ENCODE measurements around the gene MST1. TPM values are rescaled to one million over a fixed set of nuclear protein-coding genes. Genes with fewer than 3 reads are reported as not detected.

MST1 gene
- total RNA-seq, 1 experiment from 2014 or later = 15.4 TPM

- no TSS peak for BruUV-seq (replicated peaks)
- no peak overlapping the region for H3K27ac Mint-ChIP-seq (ENCODE audit: unreplicated experiment)
- peaks cover 73% of the 10 kb centered on the region for H3K36me3 Mint-ChIP-seq (ENCODE audit: insufficient read depth, unreplicated experiment)
- Histone ChIP-seq H3K4me1 (no peaks in the 10 kb centered on the region), H3K27me3 (replicated peaks; ENCODE audit: control insufficient read depth, insufficient read depth, low read length) (no peaks in the 10 kb centered on the region), H3K4me3 (ENCODE audit: low read depth, low read length) (no peak overlapping the region), H3K9me3 (no peaks in the 10 kb centered on the region), H3K36me3 (ENCODE audit: control insufficient read depth, insufficient read depth, low read length) (peaks cover 1% of the 10 kb centered on the region)
- no peak overlapping the region for H3K4me3 Mint-ChIP-seq (ENCODE audit: unreplicated experiment)
- H3K4me1 Mint-ChIP-seq (ENCODE audit: low read depth, unreplicated experiment) = no peaks in the 10 kb centered on the region
- POLR2A ChIA-PET = no interaction called here
- H3K27me3 Mint-ChIP-seq (ENCODE audit: insufficient read depth, unreplicated experiment) = no peaks in the 10 kb centered on the region
- intact Hi-C loops (cut with micrococcal nuclease; ENCODE audit: unreplicated experiment) = no loop called here
- H3K9me3 Mint-ChIP-seq (ENCODE audit: unreplicated experiment) = no peaks in the 10 kb centered on the region
- no peak for TF ChIP-seq CTCF (IDR thresholded peaks at IDR 0.05; ENCODE audit: insufficient read depth in 1 of 2, low read depth in 1 of 2, low read length in 1 of 2, severe bottlenecking in 1 of 2, unreplicated experiment in 1 of 2)
- no peak for DNase-seq
- CTCF ChIA-PET = interaction anchor here (0.6 kb wide), 1 partner anchor 9 kb away, joined by 8 read pairs; no protein-coding TSS in a partner anchor
Measured at GRCh38 chr3:49733551-49733950, 44.3 kb upstream of the MST1 start.

- Mint-ChIP-seq H3K27me3 (ENCODE audit: insufficient read depth, unreplicated experiment) (no peaks in the 10 kb centered on the region), H3K27ac (ENCODE audit: unreplicated experiment) (no peak overlapping the region), H3K4me1 (ENCODE audit: low read depth, unreplicated experiment) (no peaks in the 10 kb centered on the region), H3K36me3 (ENCODE audit: insufficient read depth, unreplicated experiment) (peaks cover 73% of the 10 kb centered on the region), H3K9me3 (ENCODE audit: unreplicated experiment) (no peaks in the 10 kb centered on the region), H3K4me3 (ENCODE audit: unreplicated experiment) (no peak overlapping the region)
- Histone ChIP-seq H3K4me1 (no peaks in the 10 kb centered on the region), H3K9me3 (no peaks in the 10 kb centered on the region), H3K4me3 (ENCODE audit: low read depth, low read length) (no peak overlapping the region), H3K36me3 (ENCODE audit: control insufficient read depth, insufficient read depth, low read length) (no peaks in the 10 kb centered on the region; the same call in 1 of the 2 replicates), H3K27me3 (replicated peaks; ENCODE audit: control insufficient read depth, insufficient read depth, low read length) (no peaks in the 10 kb centered on the region)
- ChIA-PET POLR2A (no interaction called here), CTCF (no interaction called here)
- no peak for TF ChIP-seq CTCF (IDR thresholded peaks at IDR 0.05; ENCODE audit: insufficient read depth in 1 of 2, low read depth in 1 of 2, low read length in 1 of 2, severe bottlenecking in 1 of 2, unreplicated experiment in 1 of 2)
- no peak for DNase-seq
- no TSS peak for BruUV-seq (replicated peaks)
- intact Hi-C loops (cut with micrococcal nuclease; ENCODE audit: unreplicated experiment) = no loop called here
Measured at GRCh38 chr3:49732597-49732996, 43.3 kb upstream of the MST1 start.

GRCh38 chr3:49729966-49730609 lies 40.8 kb upstream of the MST1 start:
- Histone ChIP-seq H3K36me3 (ENCODE audit: control insufficient read depth, insufficient read depth, low read length) (peaks cover 3% of the 10 kb centered on the region), H3K4me3 (ENCODE audit: low read depth, low read length) (no peak overlapping the region), H3K9me3 (no peaks in the 10 kb centered on the region), H3K4me1 (peaks cover 4% of the 10 kb centered on the region; the same call in 1 of the 2 replicates), H3K27me3 (replicated peaks; ENCODE audit: control insufficient read depth, insufficient read depth, low read length) (no peaks in the 10 kb centered on the region)
- no peaks in the 10 kb centered on the region for H3K4me1 Mint-ChIP-seq (ENCODE audit: low read depth, unreplicated experiment)
- H3K27ac Mint-ChIP-seq (ENCODE audit: unreplicated experiment) = no peak overlapping the region
- intact Hi-C loops (cut with micrococcal nuclease; ENCODE audit: unreplicated experiment) = no loop called here
- no peaks in the 10 kb centered on the region for H3K27me3 Mint-ChIP-seq (ENCODE audit: insufficient read depth, unreplicated experiment)
- POLR2A ChIA-PET = no interaction called here
- BruUV-seq (replicated peaks) = no TSS peak
- DNase-seq = no peak
- H3K4me3 Mint-ChIP-seq (ENCODE audit: unreplicated experiment) = no peak overlapping the region
- TF ChIP-seq CTCF (IDR thresholded peaks at IDR 0.05; ENCODE audit: insufficient read depth in 1 of 2, low read depth in 1 of 2, low read length in 1 of 2, severe bottlenecking in 1 of 2, unreplicated experiment in 1 of 2) = no peak
- CTCF ChIA-PET = no interaction called here
- H3K9me3 Mint-ChIP-seq (ENCODE audit: unreplicated experiment) = no peaks in the 10 kb centered on the region
- peaks cover 64% of the 10 kb centered on the region for H3K36me3 Mint-ChIP-seq (ENCODE audit: insufficient read depth, unreplicated experiment)

All from Caco-2 (cell line).